ENCODE results near the gene FLNB. TPM values are rescaled to one million over a fixed set of nuclear protein-coding genes. Genes with fewer than 3 reads are reported as not detected.
A peak's percentile ranks its signal among the peaks of the same experiment; 100 is the strongest.

FLNB gene
- total RNA-seq, 1 donor from 2014 or later = 521 TPM

DNA sequence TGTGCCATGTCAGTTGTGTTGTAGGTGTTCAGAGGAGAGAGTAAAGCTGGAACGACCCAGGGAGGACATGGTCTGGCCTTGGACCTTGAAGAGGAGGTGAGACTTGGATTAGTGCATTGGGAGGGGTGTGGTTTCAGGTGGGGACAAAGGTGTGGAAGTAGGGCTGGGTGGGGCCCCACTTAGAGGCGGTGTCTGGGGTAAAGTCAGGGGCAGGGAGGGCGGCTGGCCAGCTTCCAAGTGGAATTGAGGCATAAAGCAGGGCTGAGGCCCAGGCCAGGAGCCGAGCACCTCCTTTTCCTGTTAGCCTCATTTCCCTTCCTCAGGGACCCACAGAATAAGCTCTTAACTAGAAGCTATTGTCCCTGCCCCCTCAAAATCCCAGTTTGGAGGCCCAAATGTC is 36.2 kb upstream of the FLNB start:
- no peak overlapping the region for H3K27ac ChIP-seq (ENCODE audit: low read depth, low read length)
- H3K36me3 ChIP-seq (ENCODE audit: insufficient read depth, low read length) = no peaks in the 10 kb centered on the region
- peaks cover 44% of the 10 kb centered on the region for H3K4me1 ChIP-seq (ENCODE audit: insufficient read depth, low read length)
- H3K27me3 ChIP-seq (ENCODE audit: insufficient read depth, low read length) = no peaks in the 10 kb centered on the region
- TF ChIP-seq, protein P1, sequence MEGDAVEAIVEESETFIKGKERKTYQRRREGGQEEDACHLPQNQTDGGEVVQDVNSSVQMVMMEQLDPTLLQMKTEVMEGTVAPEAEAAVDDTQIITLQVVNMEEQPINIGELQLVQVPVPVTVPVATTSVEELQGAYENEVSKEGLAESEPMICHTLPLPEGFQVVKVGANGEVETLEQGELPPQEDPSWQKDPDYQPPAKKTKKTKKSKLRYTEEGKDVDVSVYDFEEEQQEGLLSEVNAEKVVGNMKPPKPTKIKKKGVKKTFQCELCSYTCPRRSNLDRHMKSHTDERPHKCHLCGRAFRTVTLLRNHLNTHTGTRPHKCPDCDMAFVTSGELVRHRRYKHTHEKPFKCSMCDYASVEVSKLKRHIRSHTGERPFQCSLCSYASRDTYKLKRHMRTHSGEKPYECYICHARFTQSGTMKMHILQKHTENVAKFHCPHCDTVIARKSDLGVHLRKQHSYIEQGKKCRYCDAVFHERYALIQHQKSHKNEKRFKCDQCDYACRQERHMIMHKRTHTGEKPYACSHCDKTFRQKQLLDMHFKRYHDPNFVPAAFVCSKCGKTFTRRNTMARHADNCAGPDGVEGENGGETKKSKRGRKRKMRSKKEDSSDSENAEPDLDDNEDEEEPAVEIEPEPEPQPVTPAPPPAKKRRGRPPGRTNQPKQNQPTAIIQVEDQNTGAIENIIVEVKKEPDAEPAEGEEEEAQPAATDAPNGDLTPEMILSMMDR (IDR thresholded peaks at IDR 0.05; ENCODE audit: insufficient read depth, low read depth, low read length) = no peak
- no peak for TF ChIP-seq EZH2 (IDR thresholded peaks at IDR 0.05; ENCODE audit: insufficient read depth, low read length)
- H4K20me1 ChIP-seq (ENCODE audit: insufficient read depth, low read length) = no peaks in the 10 kb centered on the region
- DNase-seq (ENCODE audit: low read depth) (no peak), FAIRE-seq (no peak)
- Mint-ChIP-seq H3K4me3 (ENCODE audit: unreplicated experiment) (no peak overlapping the region), H3K36me3 (ENCODE audit: low read depth, unreplicated experiment) (no peaks in the 10 kb centered on the region), H3K27ac (ENCODE audit: unreplicated experiment) (peak overlapping the region; percentile 62), H3K9me3 (ENCODE audit: unreplicated experiment) (peaks cover 3% of the 10 kb centered on the region), H3K4me1 (ENCODE audit: low read depth, unreplicated experiment) (peaks cover 36% of the 10 kb centered on the region), H3K27me3 (ENCODE audit: low read depth, unreplicated experiment) (no peaks in the 10 kb centered on the region)
- peak overlapping the region; percentile 53 for H2AFZ ChIP-seq (ENCODE audit: low read depth, low read length)
- no peaks in the 10 kb centered on the region for H3K79me2 ChIP-seq (ENCODE audit: insufficient read depth, low read length)
- no peak overlapping the region for H3K4me3 ChIP-seq (ENCODE audit: insufficient read depth, low read depth, low read length)
- H3K9me3 ChIP-seq (ENCODE audit: insufficient read depth, low read depth, low read length) = no peaks in the 10 kb centered on the region
- no peak overlapping the region for H3K4me2 ChIP-seq (ENCODE audit: low read length)
- no peak overlapping the region for H3K9ac ChIP-seq (ENCODE audit: low read length)

DNA sequence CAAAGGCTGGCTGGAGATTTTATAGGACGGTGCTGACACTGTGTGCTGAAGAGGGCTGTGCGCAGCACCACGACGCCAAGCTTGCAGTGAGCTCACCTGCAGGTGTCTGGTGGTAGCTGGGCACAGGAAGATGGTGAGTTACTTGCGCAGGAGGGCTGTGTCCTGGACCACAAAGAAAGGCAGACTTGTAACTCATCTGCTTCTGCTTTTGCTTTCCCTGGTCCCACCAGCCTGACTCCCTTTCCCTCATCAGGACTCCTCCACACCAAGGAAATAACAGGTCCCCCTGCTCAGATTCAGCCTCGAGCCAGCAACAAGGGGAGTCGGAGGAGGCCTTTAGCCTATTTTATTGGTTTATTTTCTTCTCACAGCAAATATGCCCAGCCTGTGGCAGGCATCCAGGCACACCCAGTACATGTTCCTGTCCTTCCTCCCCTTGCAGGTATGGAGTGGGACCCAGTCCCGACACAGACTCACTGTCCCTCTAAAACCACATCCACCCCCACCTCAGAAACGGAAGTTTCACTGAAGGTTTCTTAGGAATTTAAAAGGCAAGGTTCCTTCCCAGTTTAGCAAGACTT is 35.6 kb upstream of the FLNB start:
- H3K9ac ChIP-seq (ENCODE audit: low read length) = peak overlapping the region; percentile 50
- H3K27ac Mint-ChIP-seq (ENCODE audit: unreplicated experiment) = peak overlapping the region; percentile 85

DNA sequence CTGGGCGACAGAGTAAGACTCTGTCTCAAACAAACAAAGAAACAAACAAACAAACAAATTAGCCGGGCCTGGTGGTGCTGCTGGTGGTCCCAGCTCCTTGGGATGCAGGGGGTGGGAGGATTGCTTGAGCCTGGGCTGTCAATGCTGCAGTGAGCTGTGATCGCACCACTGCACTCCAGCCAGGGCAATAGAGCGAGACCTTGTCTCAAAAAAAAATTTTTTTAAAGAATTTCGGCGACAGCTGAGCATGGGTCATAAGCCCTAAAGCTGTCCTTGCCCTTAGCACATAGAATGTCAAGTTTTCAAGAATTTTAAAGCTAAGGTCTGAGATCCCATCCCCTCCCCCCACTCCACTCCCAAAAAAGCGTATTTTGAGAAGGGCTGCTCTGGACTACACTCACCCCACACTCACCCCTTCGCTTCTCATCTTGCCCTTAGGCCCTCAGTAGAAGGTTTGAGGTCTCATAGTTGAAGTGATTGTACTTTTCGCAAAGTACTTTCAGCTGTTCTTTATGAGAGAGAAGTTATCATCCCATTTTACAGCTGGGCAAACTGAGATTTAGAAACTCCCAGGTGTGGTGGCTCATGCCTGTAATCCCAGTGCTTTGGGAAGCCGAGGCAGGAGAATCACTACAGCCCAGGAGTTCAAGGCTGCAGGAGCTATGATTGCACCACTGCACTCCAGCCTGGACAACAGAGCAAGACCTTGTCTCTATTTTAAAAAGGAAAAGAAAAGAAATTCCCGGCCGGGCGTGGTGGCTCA is 34.3 kb upstream of the FLNB start:
- FAIRE-seq = no peak
- no peaks in the 10 kb centered on the region for H3K9me3 ChIP-seq (ENCODE audit: insufficient read depth, low read depth, low read length)

More for the DNA sequence above, 35.6 kb upstream of the FLNB start:
- Histone ChIP-seq H4K20me1 (ENCODE audit: insufficient read depth, low read length) (no peaks in the 10 kb centered on the region), H3K79me2 (ENCODE audit: insufficient read depth, low read length) (no peaks in the 10 kb centered on the region), H3K27ac (ENCODE audit: low read depth, low read length) (peak overlapping the region; percentile 20), H3K36me3 (ENCODE audit: insufficient read depth, low read length) (no peaks in the 10 kb centered on the region), H3K9me3 (ENCODE audit: insufficient read depth, low read depth, low read length) (no peaks in the 10 kb centered on the region), H3K4me1 (ENCODE audit: insufficient read depth, low read length) (peaks cover 46% of the 10 kb centered on the region), H2AFZ (ENCODE audit: low read depth, low read length) (peak overlapping the region; percentile 53), H3K4me2 (ENCODE audit: low read length) (peak overlapping the region; percentile 41), H3K27me3 (ENCODE audit: insufficient read depth, low read length) (no peaks in the 10 kb centered on the region), H3K4me3 (ENCODE audit: insufficient read depth, low read depth, low read length) (no peak overlapping the region)
- no peak for DNase-seq (ENCODE audit: low read depth)
- no peak for FAIRE-seq
- Mint-ChIP-seq H3K4me3 (ENCODE audit: unreplicated experiment) (no peak overlapping the region), H3K36me3 (ENCODE audit: low read depth, unreplicated experiment) (no peaks in the 10 kb centered on the region), H3K27me3 (ENCODE audit: low read depth, unreplicated experiment) (no peaks in the 10 kb centered on the region), H3K4me1 (ENCODE audit: low read depth, unreplicated experiment) (peaks cover 35% of the 10 kb centered on the region), H3K9me3 (ENCODE audit: unreplicated experiment) (no peaks in the 10 kb centered on the region)
- TF ChIP-seq EZH2 (IDR thresholded peaks at IDR 0.05; ENCODE audit: insufficient read depth, low read length) = no peak

More for the DNA sequence above, 34.3 kb upstream of the FLNB start:
- Histone ChIP-seq H3K27ac (ENCODE audit: low read depth, low read length) (peak overlapping the region; percentile 79), H3K27me3 (ENCODE audit: insufficient read depth, low read length) (no peaks in the 10 kb centered on the region), H4K20me1 (ENCODE audit: insufficient read depth, low read length) (no peaks in the 10 kb centered on the region), H3K4me2 (ENCODE audit: low read length) (no peak overlapping the region), H3K9ac (ENCODE audit: low read length) (no peak overlapping the region), H3K79me2 (ENCODE audit: insufficient read depth, low read length) (no peaks in the 10 kb centered on the region), H3K36me3 (ENCODE audit: insufficient read depth, low read length) (no peaks in the 10 kb centered on the region), H2AFZ (ENCODE audit: low read depth, low read length) (no peak overlapping the region), H3K4me1 (ENCODE audit: insufficient read depth, low read length) (peaks cover 52% of the 10 kb centered on the region), H3K4me3 (ENCODE audit: insufficient read depth, low read depth, low read length) (no peak overlapping the region)
- peak overlapping the region; percentile 93 for H3K27ac Mint-ChIP-seq (ENCODE audit: unreplicated experiment)
- no peaks in the 10 kb centered on the region for H3K36me3 Mint-ChIP-seq (ENCODE audit: low read depth, unreplicated experiment)
- H3K9me3 Mint-ChIP-seq (ENCODE audit: unreplicated experiment) = no peaks in the 10 kb centered on the region
- no peak overlapping the region for H3K4me3 Mint-ChIP-seq (ENCODE audit: unreplicated experiment)
- H3K4me1 Mint-ChIP-seq (ENCODE audit: low read depth, unreplicated experiment) = peaks cover 40% of the 10 kb centered on the region
- no peaks in the 10 kb centered on the region for H3K27me3 Mint-ChIP-seq (ENCODE audit: low read depth, unreplicated experiment)
- TF ChIP-seq, protein P1 (IDR thresholded peaks at IDR 0.05; ENCODE audit: insufficient read depth, low read depth, low read length) = no peak
- no peak for TF ChIP-seq EZH2 (IDR thresholded peaks at IDR 0.05; ENCODE audit: insufficient read depth, low read length)
- no peak for DNase-seq (ENCODE audit: low read depth)
